Fibroblast of pulmonary artery (primary cell): ENCODE results near the gene BOD1.
A peak's percentile ranks its signal among the peaks of the same experiment; 100 is the strongest.

ENCODE experiments used
- DNase-seq: peaks from one replicate; pipeline ENCODE4 v3.0.0-alpha.2; 2010; ENCODE audit warnings: low read depth
- H3K4me3 ChIP-seq: replicated peaks from 2 replicates; pipeline ENCODE4 v1.5.1; 2011; ENCODE audit warnings: low read depth, mild to moderate bottlenecking, control low read depth, low read length, moderate library complexity
- TF ChIP-seq, protein P1 (sequence below): IDR thresholded peaks from 2 replicates; pipeline ENCODE4 v1.5.1; 2011; ENCODE audit warnings: mild to moderate bottlenecking, control low read depth, low read length, inconsistent platforms; ENCODE audit errors: missing control alignments

Gene BOD1

GRCh38 chr5:173630724-173631365 lies 14.4 kb upstream of the BOD1 start:
- no peak for DNase-seq
- TF ChIP-seq, protein P1, sequence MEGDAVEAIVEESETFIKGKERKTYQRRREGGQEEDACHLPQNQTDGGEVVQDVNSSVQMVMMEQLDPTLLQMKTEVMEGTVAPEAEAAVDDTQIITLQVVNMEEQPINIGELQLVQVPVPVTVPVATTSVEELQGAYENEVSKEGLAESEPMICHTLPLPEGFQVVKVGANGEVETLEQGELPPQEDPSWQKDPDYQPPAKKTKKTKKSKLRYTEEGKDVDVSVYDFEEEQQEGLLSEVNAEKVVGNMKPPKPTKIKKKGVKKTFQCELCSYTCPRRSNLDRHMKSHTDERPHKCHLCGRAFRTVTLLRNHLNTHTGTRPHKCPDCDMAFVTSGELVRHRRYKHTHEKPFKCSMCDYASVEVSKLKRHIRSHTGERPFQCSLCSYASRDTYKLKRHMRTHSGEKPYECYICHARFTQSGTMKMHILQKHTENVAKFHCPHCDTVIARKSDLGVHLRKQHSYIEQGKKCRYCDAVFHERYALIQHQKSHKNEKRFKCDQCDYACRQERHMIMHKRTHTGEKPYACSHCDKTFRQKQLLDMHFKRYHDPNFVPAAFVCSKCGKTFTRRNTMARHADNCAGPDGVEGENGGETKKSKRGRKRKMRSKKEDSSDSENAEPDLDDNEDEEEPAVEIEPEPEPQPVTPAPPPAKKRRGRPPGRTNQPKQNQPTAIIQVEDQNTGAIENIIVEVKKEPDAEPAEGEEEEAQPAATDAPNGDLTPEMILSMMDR: no peak
- H3K4me3 ChIP-seq: no peak overlapping the region

- TF ChIP-seq, protein P1: peak; percentile 30
- H3K4me3 ChIP-seq: no peak overlapping the region
- no peak for DNase-seq
These were observed 13.2 kb upstream of the BOD1 start for GRCh38 chr5:173629628-173630027.

GRCh38 chr5:173628501-173628900 lies 12.1 kb upstream of the BOD1 start:
- TF ChIP-seq, protein P1: no peak
- H3K4me3 ChIP-seq: no peak overlapping the region
- no peak for DNase-seq

DNA sequence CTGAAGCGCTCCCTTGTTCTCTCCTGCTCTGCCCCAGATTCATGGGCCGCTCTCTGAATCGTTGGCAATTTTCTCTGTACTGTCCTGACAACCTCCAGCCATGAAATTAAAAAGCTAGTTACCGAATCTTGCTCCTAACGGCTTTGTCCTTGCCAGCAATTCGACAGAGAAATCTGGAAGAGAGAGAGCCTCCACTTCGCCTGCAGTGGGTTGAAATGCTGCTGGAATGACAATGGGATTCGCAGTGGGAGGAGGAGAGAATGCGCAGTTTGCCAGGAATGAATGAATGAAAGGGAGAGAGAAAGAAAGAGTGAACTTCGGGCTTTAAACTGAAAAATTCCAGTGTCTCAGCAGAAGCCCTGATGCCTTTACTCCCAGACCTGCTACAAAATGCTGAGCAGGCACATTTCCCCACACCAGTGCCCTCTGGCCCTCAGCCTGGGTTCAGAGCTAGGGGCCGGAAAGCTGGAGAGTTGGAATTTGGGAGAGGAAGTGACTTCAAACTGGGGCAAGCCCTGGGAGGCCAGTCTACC lies 11.5 kb upstream of the BOD1 start:
- TF ChIP-seq, protein P1: no peak
- no peak for DNase-seq
- H3K4me3 ChIP-seq: no peak overlapping the region

GRCh38 chr5:173627271-173627670 lies 10.8 kb upstream of the BOD1 start:
- TF ChIP-seq, protein P1: no peak
- no peak overlapping the region for H3K4me3 ChIP-seq
- no peak for DNase-seq

DNA sequence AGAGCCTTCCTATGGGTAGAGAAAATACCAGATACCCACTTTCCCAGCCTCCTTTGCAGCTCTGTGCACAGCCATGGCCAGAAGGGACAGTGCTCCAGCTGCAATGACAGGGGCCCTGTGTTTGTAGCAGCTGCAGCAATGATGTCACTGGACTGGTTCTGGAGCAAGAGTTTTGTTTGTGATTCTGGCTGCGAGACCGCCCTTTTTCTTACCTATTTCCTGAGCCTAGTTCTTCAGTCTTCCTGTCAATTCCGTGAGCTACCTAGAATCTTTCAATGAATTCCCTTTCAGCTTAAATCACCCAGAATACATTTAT lies 10.0 kb upstream of the BOD1 start:
- no peak for DNase-seq
- TF ChIP-seq, protein P1: no peak

More for the DNA sequence above, 10.0 kb upstream of the BOD1 start:
- no peak overlapping the region for H3K4me3 ChIP-seq
